ENCODE measurements around the gene ST3GAL3.
A peak's percentile ranks its signal among the peaks of the same experiment; 100 is the strongest.

ST3GAL3 gene

GRCh38 chr1:43946236-43947060 is 239.1 kb downstream of the ST3GAL3 start, which contains the start of gene IPO13:
TSS of gene IPO13 (plus strand) at chr1:43946950. CDS start at chr1:43947601, 651 bp downstream.
- peak; percentile 86 to 97 (median 90) for DNase-seq

- DNase-seq = peak in 1 of 5 donors; percentile 12
Observed at GRCh38 chr1:43947061-43947873, 239.9 kb downstream of the ST3GAL3 start.

- no peak for DNase-seq
Observed at GRCh38 chr1:43947874-43948437, 240.6 kb downstream of the ST3GAL3 start.

GRCh38 chr1:43949678-43950077 is 242.3 kb downstream of the ST3GAL3 start:
- no peak for DNase-seq

GRCh38 chr1:43951021-43951985 is 244.0 kb downstream of the ST3GAL3 start:
- DNase-seq = no peak

- no peak for DNase-seq
Observed at GRCh38 chr1:43952731-43953346, 245.5 kb downstream of the ST3GAL3 start.

GRCh38 chr1:43953361-43953760 is 246.0 kb downstream of the ST3GAL3 start:
- no peak for DNase-seq

GRCh38 chr1:43954036-43954435 is 246.7 kb downstream of the ST3GAL3 start:
- no peak for DNase-seq

GRCh38 chr1:43956234-43956633 is 248.9 kb downstream of the ST3GAL3 start:
- DNase-seq = no peak

GRCh38 chr1:43957407-43958040 is 250.2 kb downstream of the ST3GAL3 start:
- no peak for DNase-seq

- DNase-seq = no peak
Observed at GRCh38 chr1:43958351-43959255, 251.3 kb downstream of the ST3GAL3 start.

GRCh38 chr1:43960798-43961197 is 253.5 kb downstream of the ST3GAL3 start:
- no peak for DNase-seq

GRCh38 chr1:43961692-43962091 is 254.4 kb downstream of the ST3GAL3 start:
- no peak for DNase-seq

GRCh38 chr1:43962324-43962723 is 255.0 kb downstream of the ST3GAL3 start:
- DNase-seq = no peak

GRCh38 chr1:43963006-43963405 is 255.7 kb downstream of the ST3GAL3 start:
- DNase-seq = no peak

- DNase-seq = no peak
Observed at GRCh38 chr1:43963890-43964289, 256.6 kb downstream of the ST3GAL3 start.

- DNase-seq = no peak
Observed at GRCh38 chr1:43965316-43965715, 258.0 kb downstream of the ST3GAL3 start.

- no peak for DNase-seq
Observed at GRCh38 chr1:43968348-43968948, 261.1 kb downstream of the ST3GAL3 start.

- DNase-seq = no peak
Observed at GRCh38 chr1:43969416-43969745, 262.0 kb downstream of the ST3GAL3 start.
